HL-60 (cell line): ENCODE measurements around the gene GNAI2.

Source experiments
- CTCF ChIP-seq: IDR thresholded peaks from one replicate; pipeline ENCODE4 v1.5.1; 2011; ENCODE audit warnings: low read length, control low read depth, inconsistent platforms; ENCODE audit not compliant: insufficient read depth
- POLR2AphosphoS5 ChIP-seq: IDR thresholded peaks from 2 replicates; pipeline ENCODE4 v1.6.1; 2012; ENCODE audit warnings: low read depth
- REST ChIP-seq: IDR thresholded peaks from 2 replicates; pipeline ENCODE4 v1.6.1; 2012; ENCODE audit warnings: low read depth; ENCODE audit not compliant: insufficient replicate concordance

GRCh38 chr3:50232303-50232702, 3.7 kb upstream of the GNAI2 start:
- TF ChIP-seq CTCF, result no peak
- TF ChIP-seq POLR2AphosphoS5, result no peak
- no peak for TF ChIP-seq REST
